Trophoblast cell (in vitro differentiated cells and primary cell): ENCODE data around the gene ETV3L.
"Not testable (repeated sequence)": the region's sequence is repeated elsewhere in the genome, so short reads cannot be mapped to it uniquely, and the experiment has no call there.

ENCODE experiments used
- DNase-seq, 2 donors: peaks; one replicate each; pipeline ENCODE4 v3.0.0-alpha.2; 2016
- H2AFZ ChIP-seq: 2 replicates; pipeline ENCODE4 v1.6.1; 2013; ENCODE audit warnings: low read length, moderate library complexity, mild to moderate bottlenecking; ENCODE audit not compliant: insufficient read depth, poor library complexity
- H2AK5ac ChIP-seq: 2 replicates; pipeline ENCODE4 v1.6.1; 2013; ENCODE audit warnings: mild to moderate bottlenecking, low read length
- H2BK120ac ChIP-seq: 2 replicates; pipeline ENCODE4 v1.6.1; 2013; ENCODE audit warnings: low read length, mild to moderate bottlenecking, moderate library complexity; ENCODE audit not compliant: insufficient read depth, poor library complexity
- H2BK12ac ChIP-seq: 2 replicates; pipeline ENCODE4 v1.6.1; 2013; ENCODE audit warnings: mild to moderate bottlenecking, low read length, moderate library complexity
- H2BK5ac ChIP-seq: 2 replicates; pipeline ENCODE4 v1.6.1; 2013; ENCODE audit warnings: low read length, low read depth, moderate library complexity, mild to moderate bottlenecking; ENCODE audit not compliant: poor library complexity
- H3K14ac ChIP-seq: 2 replicates; pipeline ENCODE4 v1.6.1; 2013; ENCODE audit warnings: mild to moderate bottlenecking, low read length
- H3K18ac ChIP-seq: 2 replicates; pipeline ENCODE4 v1.6.1; 2013; ENCODE audit warnings: mild to moderate bottlenecking, low read length
- H3K23ac ChIP-seq: 2 replicates; pipeline ENCODE4 v1.6.1; 2013; ENCODE audit warnings: low read length
- H3K27ac ChIP-seq: 2 replicates; pipeline ENCODE4 v1.5.1; 2013; ENCODE audit warnings: low read depth, mild to moderate bottlenecking, inconsistent platforms, low read length, moderate library complexity
- H3K27me3 ChIP-seq: 2 replicates; pipeline ENCODE4 v1.6.1; 2013; ENCODE audit warnings: inconsistent platforms, mild to moderate bottlenecking, low read length, moderate library complexity; ENCODE audit not compliant: insufficient read depth
- H3K36me3 ChIP-seq, 2 experiments: 1 replicate in 1 of 2; 2 replicates in 1 of 2; pipeline ENCODE4 v1.6.1; 2013; ENCODE audit warnings: low read length in 2 of 2, mild to moderate bottlenecking in 2 of 2, moderate library complexity in 1 of 2; ENCODE audit not compliant: insufficient read depth in 2 of 2, control insufficient read depth in 1 of 2
- H3K4ac ChIP-seq: 2 replicates; pipeline ENCODE4 v1.6.1; 2013; ENCODE audit warnings: low read depth, mild to moderate bottlenecking, low read length, moderate library complexity
- H3K4me1 ChIP-seq, 2 experiments: 1 replicate in 1 of 2; 2 replicates in 1 of 2; pipeline ENCODE4 v1.6.1; 2013; ENCODE audit warnings: low read length in 2 of 2, mild to moderate bottlenecking in 2 of 2, moderate library complexity in 1 of 2; ENCODE audit not compliant: insufficient read depth in 2 of 2, control insufficient read depth in 1 of 2
- H3K4me2 ChIP-seq: 2 replicates; pipeline ENCODE4 v1.6.1; 2013; ENCODE audit warnings: inconsistent platforms, mild to moderate bottlenecking, low read length, moderate library complexity
- H3K4me3 ChIP-seq: 2 replicates; pipeline ENCODE4 v1.5.1; 2013; ENCODE audit warnings: mild to moderate bottlenecking, low read depth, low read length, inconsistent platforms
- H3K79me1 ChIP-seq: one replicate; pipeline ENCODE4 v1.6.1; 2013; ENCODE audit warnings: low read length
- H3K79me2 ChIP-seq: 2 replicates; pipeline ENCODE4 v1.6.1; 2013; ENCODE audit warnings: low read length, mild to moderate bottlenecking; ENCODE audit not compliant: control insufficient read depth, insufficient read depth, poor library complexity
- H3K9ac ChIP-seq: 2 replicates; pipeline ENCODE4 v1.6.1; 2013; ENCODE audit warnings: mild to moderate bottlenecking, low read length
- H3K9me3 ChIP-seq: 2 replicates; pipeline ENCODE4 v1.6.1; 2013; ENCODE audit warnings: low read depth, mild to moderate bottlenecking, control low read depth, inconsistent platforms, low read length; ENCODE audit not compliant: insufficient read depth
- H4K12ac ChIP-seq: 2 replicates; pipeline ENCODE4 v1.6.1; 2013; ENCODE audit warnings: low read depth, mild to moderate bottlenecking, low read length, moderate library complexity
- H4K8ac ChIP-seq: 2 replicates; pipeline ENCODE4 v1.6.1; 2013; ENCODE audit warnings: low read depth, mild to moderate bottlenecking, low read length, moderate library complexity
- H4K91ac ChIP-seq: one replicate; pipeline ENCODE4 v1.6.1; 2013; ENCODE audit warnings: low read depth, mild to moderate bottlenecking, low read length, moderate library complexity
- WGBS: extraction: QIAGEN DNeasy Blood & Tissue Kit; methylation state at CpG from one replicate; pipeline ENCODE4 v1.1.7; 2013; ENCODE audit warnings: missing lambda C conversion rate; ENCODE audit not compliant: insufficient read length, insufficient coverage; ENCODE audit errors: extremely low coverage; 5-methylcytosine and 5-hydroxymethylcytosine counted together

Gene ETV3L

GRCh38 chr1:157098987-157099632 lies 498 bp downstream of the ETV3L start:
- not testable (repeated sequence) for H2AFZ ChIP-seq, H3K9me3 ChIP-seq, H2AK5ac ChIP-seq, H3K4me3 ChIP-seq, H3K27ac ChIP-seq, H4K8ac ChIP-seq, H3K23ac ChIP-seq, H3K4me2 ChIP-seq, H3K36me3 ChIP-seq, H3K27me3 ChIP-seq, H3K79me2 ChIP-seq, H3K9ac ChIP-seq, H3K4me1 ChIP-seq, DNase-seq, H4K91ac ChIP-seq, H2BK12ac ChIP-seq, H3K79me1 ChIP-seq, H3K18ac ChIP-seq, H2BK5ac ChIP-seq, H4K12ac ChIP-seq, H3K14ac ChIP-seq, H3K4ac ChIP-seq, H2BK120ac ChIP-seq
- no CpG with 5 or more reads among the region's 17 CpGs for WGBS

DNA sequence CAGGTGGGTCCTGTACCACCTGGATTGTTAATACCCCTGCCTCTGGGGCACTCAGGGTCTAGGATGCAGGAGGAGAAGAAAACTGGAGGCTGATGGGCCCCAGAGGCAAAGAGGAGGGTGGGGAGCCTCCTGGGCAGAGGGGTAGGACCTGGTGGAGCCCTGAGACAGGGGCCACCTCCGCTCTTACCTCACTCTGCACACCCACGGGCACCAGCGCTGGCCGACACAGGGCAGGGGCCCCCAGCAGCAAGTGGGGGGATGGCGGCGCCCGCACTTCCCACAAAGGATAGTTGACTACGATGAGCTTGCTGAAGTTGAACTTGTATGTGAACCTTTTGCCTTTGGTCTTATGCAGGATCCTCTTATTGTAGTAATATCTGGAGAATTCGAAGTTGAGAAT lies 1.1 kb downstream of the ETV3L start:
- Histone ChIP-seq H3K27ac (no peak overlapping the region), H3K4me2 (no peak overlapping the region), H4K12ac (no peak overlapping the region), H3K9ac (no peak overlapping the region), H3K23ac (no peak overlapping the region), H3K27me3 (no peaks in the 10 kb centered on the region), H4K8ac (no peak overlapping the region), H3K14ac (no peak overlapping the region), H2AK5ac (no peak overlapping the region), H2BK120ac (no peak overlapping the region), H3K79me2 (no peaks in the 10 kb centered on the region), H3K4me3 (no peak overlapping the region), H3K4me1 (no peaks in the 10 kb centered on the region), H3K79me1 (no peaks in the 10 kb centered on the region), H3K36me3 (no peaks in the 10 kb centered on the region), H4K91ac (no peak overlapping the region), H3K4ac (no peak overlapping the region), H2AFZ (no peak overlapping the region), H3K18ac (no peak overlapping the region), H3K9me3 (peaks cover 2% of the 10 kb centered on the region), H2BK12ac (no peak overlapping the region), H2BK5ac (no peak overlapping the region)
- DNase-seq: no peak
- no CpG with 5 or more reads among the region's 9 CpGs for WGBS

GRCh38 chr1:157097692-157098091 lies 1.9 kb downstream of the ETV3L start:
- Histone ChIP-seq H2BK120ac (no peak overlapping the region), H3K18ac (no peak overlapping the region), H3K9me3 (peaks cover 2% of the 10 kb centered on the region), H3K9ac (no peak overlapping the region), H4K91ac (no peak overlapping the region), H2BK5ac (no peak overlapping the region), H2AFZ (no peak overlapping the region), H3K23ac (no peak overlapping the region), H2AK5ac (no peak overlapping the region), H3K4ac (no peak overlapping the region), H3K79me1 (no peaks in the 10 kb centered on the region), H3K79me2 (no peaks in the 10 kb centered on the region), H3K36me3 (no peaks in the 10 kb centered on the region), H3K4me2 (no peak overlapping the region), H3K27me3 (no peaks in the 10 kb centered on the region), H3K14ac (no peak overlapping the region), H4K12ac (no peak overlapping the region), H2BK12ac (no peak overlapping the region), H3K4me3 (no peak overlapping the region), H4K8ac (no peak overlapping the region), H3K4me1 (no peaks in the 10 kb centered on the region), H3K27ac (no peak overlapping the region)
- no peak for DNase-seq
- no CpG with 5 or more reads among the region's 6 CpGs for WGBS

- Histone ChIP-seq H2BK5ac (no peak overlapping the region), H2AK5ac (no peak overlapping the region), H3K4me3 (no peak overlapping the region), H4K91ac (no peak overlapping the region), H4K12ac (no peak overlapping the region), H3K23ac (no peak overlapping the region), H3K9ac (no peak overlapping the region), H3K9me3 (peaks cover 2% of the 10 kb centered on the region), H3K4ac (no peak overlapping the region), H3K18ac (no peak overlapping the region), H3K36me3 (no peaks in the 10 kb centered on the region), H3K4me2 (no peak overlapping the region), H3K4me1 (no peaks in the 10 kb centered on the region), H2AFZ (no peak overlapping the region), H3K27me3 (no peaks in the 10 kb centered on the region), H4K8ac (no peak overlapping the region), H3K27ac (no peak overlapping the region), H3K79me2 (no peaks in the 10 kb centered on the region), H3K79me1 (no peaks in the 10 kb centered on the region), H3K14ac (no peak overlapping the region), H2BK120ac (no peak overlapping the region), H2BK12ac (no peak overlapping the region)
- no CpG with 5 or more reads among the region's 6 CpGs for WGBS
- DNase-seq: no peak
These were observed 2.7 kb downstream of the ETV3L start for GRCh38 chr1:157096881-157097280.
